ENCODE results near the gene KRT82. TPM values are rescaled to one million over a fixed set of nuclear protein-coding genes. Genes with fewer than 3 reads are reported as not detected.

The KRT82 gene
- total RNA-seq, 2 experiments from 2014 or later: not detected

DNA sequence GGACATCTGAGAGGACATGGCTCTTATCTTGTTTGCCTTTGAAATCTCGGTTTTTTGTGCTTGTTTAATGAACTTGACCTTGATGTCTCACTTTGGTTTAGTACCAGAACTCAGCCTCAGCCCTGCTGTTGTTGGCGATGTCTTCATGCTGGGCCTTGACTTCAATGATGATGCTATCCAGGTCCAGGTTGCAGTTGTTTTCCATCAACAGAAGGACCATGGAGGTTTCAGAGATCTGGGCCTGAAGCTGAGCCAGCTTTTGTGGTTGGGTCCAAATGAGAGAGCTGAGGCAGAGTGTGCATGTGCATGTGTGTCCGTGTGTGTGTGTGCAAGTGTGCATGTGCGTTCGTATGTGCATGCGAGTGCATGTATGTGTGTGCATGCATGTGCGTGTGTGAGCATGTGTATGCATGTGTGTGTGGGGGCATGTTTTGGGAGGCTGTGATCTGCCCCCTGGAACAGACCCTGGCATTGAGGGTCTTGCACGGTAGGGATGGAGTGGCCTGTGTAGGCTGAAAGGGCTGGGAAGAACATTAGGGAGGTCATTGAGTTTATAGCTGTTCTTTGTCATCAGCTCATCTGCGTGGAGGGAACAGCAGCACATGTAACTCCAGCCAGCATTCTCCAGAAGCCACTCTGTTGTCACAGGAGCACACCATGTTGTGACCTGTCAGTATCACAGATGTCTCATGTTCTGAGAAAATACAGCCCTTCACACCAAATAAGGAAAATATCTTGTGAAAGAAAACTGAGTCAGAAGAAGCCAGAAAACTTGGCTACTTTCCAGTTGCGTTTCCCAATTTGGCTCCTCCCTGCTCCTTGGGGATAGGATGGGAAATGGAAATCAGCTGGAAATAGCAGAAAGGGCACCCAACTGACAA lies 10.0 kb upstream of the KRT82 start:
- Histone ChIP-seq H3K9me2 (ENCODE audit: insufficient read depth, low read length) (no peaks in the 10 kb centered on the region), H3K27ac (ENCODE audit: low read depth, low read length, poor library complexity, severe bottlenecking) (no peak overlapping the region), H2AFZ (ENCODE audit: low read length) (no peak overlapping the region), H3K36me3 (ENCODE audit: insufficient read depth, low read length) (no peaks in the 10 kb centered on the region), H4K20me1 (ENCODE audit: insufficient read depth, low read length) (no peaks in the 10 kb centered on the region), H3K79me2 (ENCODE audit: insufficient read depth, low read depth, low read length) (no peaks in the 10 kb centered on the region), H3K9me3 (ENCODE audit: low read length) (no peaks in the 10 kb centered on the region), H3K4me2 (ENCODE audit: low read length) (no peak overlapping the region), H3K4me3 (ENCODE audit: low read depth, low read length, poor library complexity, severe bottlenecking) (no peak overlapping the region), H3K4me1 (ENCODE audit: insufficient read depth, low read length, poor library complexity, severe bottlenecking) (no peaks in the 10 kb centered on the region)
- CTCF ChIA-PET (ENCODE audit: unreplicated experiment): no interaction called here
- intact Hi-C loops (cut with micrococcal nuclease; ENCODE audit: unreplicated experiment): no loop called here
- DNase-seq (ENCODE audit: low spot score): no peak
- POLR2A ChIA-PET: no interaction called here
- no TSS peak for BruUV-seq (replicated peaks)
- no peak for TF ChIP-seq EZH2phosphoT487 (IDR thresholded peaks at IDR 0.05; ENCODE audit: borderline replicate concordance, low read depth, low read length)
- no peak for TF ChIP-seq CTCF (conservative IDR thresholded peaks at IDR 0.05; ENCODE audit: low read length)

DNA sequence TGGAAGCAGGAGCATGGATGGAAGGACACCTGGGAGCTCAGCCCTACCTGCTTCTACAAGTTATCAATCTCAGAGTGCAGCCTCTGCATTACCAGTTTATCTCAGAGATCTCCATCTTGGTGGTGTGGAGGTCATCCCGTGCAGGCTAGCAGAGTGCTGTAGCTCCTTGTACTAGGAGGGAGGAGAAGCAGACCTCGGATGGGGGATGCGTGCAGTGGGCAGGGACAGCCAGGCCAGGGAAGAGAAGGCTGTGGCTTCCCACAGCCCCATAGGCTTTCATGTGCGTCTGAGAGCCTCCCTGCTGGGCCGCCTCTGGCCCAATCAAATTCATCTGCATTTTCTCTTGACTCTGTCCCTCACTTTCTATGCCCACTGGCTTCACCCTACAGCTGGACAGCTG lies 8.8 kb upstream of the KRT82 start:
- Histone ChIP-seq H4K20me1 (ENCODE audit: insufficient read depth, low read length) (no peaks in the 10 kb centered on the region), H3K27ac (ENCODE audit: low read depth, low read length, poor library complexity, severe bottlenecking) (no peak overlapping the region), H2AFZ (ENCODE audit: low read length) (no peak overlapping the region), H3K79me2 (ENCODE audit: insufficient read depth, low read depth, low read length) (no peaks in the 10 kb centered on the region), H3K9me3 (ENCODE audit: low read length) (no peaks in the 10 kb centered on the region), H3K36me3 (ENCODE audit: insufficient read depth, low read length) (no peaks in the 10 kb centered on the region), H3K9me2 (ENCODE audit: insufficient read depth, low read length) (no peaks in the 10 kb centered on the region), H3K4me2 (ENCODE audit: low read length) (no peak overlapping the region), H3K4me1 (ENCODE audit: insufficient read depth, low read length, poor library complexity, severe bottlenecking) (no peaks in the 10 kb centered on the region), H3K4me3 (ENCODE audit: low read depth, low read length, poor library complexity, severe bottlenecking) (no peak overlapping the region)
- CTCF ChIA-PET (ENCODE audit: unreplicated experiment): no interaction called here
- intact Hi-C loops (cut with micrococcal nuclease; ENCODE audit: unreplicated experiment): no loop called here
- TF ChIP-seq CTCF (conservative IDR thresholded peaks at IDR 0.05; ENCODE audit: low read length) (no peak), EZH2phosphoT487 (IDR thresholded peaks at IDR 0.05; ENCODE audit: borderline replicate concordance, low read depth, low read length) (no peak)
- POLR2A ChIA-PET: interaction anchor here (0.7 kb wide), 1 partner anchor 54 kb away, joined by 4 read pairs; no protein-coding TSS in a partner anchor
- BruUV-seq (replicated peaks): no TSS peak
- no peak for DNase-seq (ENCODE audit: low spot score)

GRCh38 chr12:52413782-52414345 lies 7.7 kb upstream of the KRT82 start:
- ChIA-PET CTCF (ENCODE audit: unreplicated experiment) (no interaction called here), POLR2A (interaction anchor here (0.7 to 1.2 kb wide), 2 partner anchors 13 to 53 kb away, joined by 3 to 4 read pairs; no protein-coding TSS in a partner anchor)
- intact Hi-C loops (cut with micrococcal nuclease; ENCODE audit: unreplicated experiment): no loop called here

More at GRCh38 chr12:52413782-52414345, 7.7 kb upstream of the KRT82 start:
- no peak overlapping the region for H2AFZ ChIP-seq (ENCODE audit: low read length)
- peak; percentile 50 for TF ChIP-seq CTCF (conservative IDR thresholded peaks at IDR 0.05; ENCODE audit: low read length)
- TF ChIP-seq EZH2phosphoT487 (IDR thresholded peaks at IDR 0.05; ENCODE audit: borderline replicate concordance, low read depth, low read length): no peak
- no peak overlapping the region for H3K27ac ChIP-seq (ENCODE audit: low read depth, low read length, poor library complexity, severe bottlenecking)
- H3K4me2 ChIP-seq (ENCODE audit: low read length): no peak overlapping the region
- DNase-seq (ENCODE audit: low spot score): no peak
- BruUV-seq (replicated peaks): no TSS peak
- H3K9me3 ChIP-seq (ENCODE audit: low read length): no peaks in the 10 kb centered on the region
- H3K79me2 ChIP-seq (ENCODE audit: insufficient read depth, low read depth, low read length): no peaks in the 10 kb centered on the region
- no peaks in the 10 kb centered on the region for H3K9me2 ChIP-seq (ENCODE audit: insufficient read depth, low read length)
- no peaks in the 10 kb centered on the region for H4K20me1 ChIP-seq (ENCODE audit: insufficient read depth, low read length)
- H3K4me3 ChIP-seq (ENCODE audit: low read depth, low read length, poor library complexity, severe bottlenecking): no peak overlapping the region
- H3K36me3 ChIP-seq (ENCODE audit: insufficient read depth, low read length): no peaks in the 10 kb centered on the region
- H3K4me1 ChIP-seq (ENCODE audit: insufficient read depth, low read length, poor library complexity, severe bottlenecking): no peaks in the 10 kb centered on the region
